Caco-2 (cell line): ENCODE results near the gene BRI3. TPM values are rescaled to one million over a fixed set of nuclear protein-coding genes. Genes with fewer than 3 reads are reported as not detected.

Experiments used
- BruUV-seq: library from RNA; stranded (reverse); fragments of 400-500 nt; replicated peaks from 2 replicates; lab custom pipeline; 2021; lab: Mats Ljungman, UMichigan
- CTCF ChIA-PET: fragments of 300-600 bp; sonication (Branson Sonifier 250); formaldehyde crosslinking; loops from one replicate; lab custom pipeline; 2022; ENCODE audit warnings: antibody characterized with exemption; lab: Charles Lee
- POLR2A ChIA-PET: fragments of 300-600 bp; sonication (Branson Sonifier 250); formaldehyde crosslinking; loops from one replicate; lab custom pipeline; 2022; ENCODE audit warnings: antibody characterized with exemption; lab: Charles Lee
- DNase-seq, 2 experiments: peaks; one replicate each; pipeline versions ENCODE4 v3.0.0 to v3.0.0-alpha.2; 2020 to 2022
- H3K27me3 ChIP-seq: replicated peaks from 2 replicates; pipeline ENCODE4 v1.6.0; 2011; ENCODE audit warnings: low read length; ENCODE audit not compliant: control insufficient read depth, insufficient read depth
- H3K36me3 ChIP-seq: 2 replicates; pipeline ENCODE4 v1.5.1; 2011; ENCODE audit warnings: low read length; ENCODE audit not compliant: control insufficient read depth, insufficient read depth
- H3K4me1 ChIP-seq: fragments of 250-450 bp; sonication (Bioruptor Pico); 2 replicates; pipeline ENCODE4 v1.5.1; 2020; ENCODE audit warnings: mild to moderate bottlenecking
- H3K4me3 ChIP-seq: 2 replicates; pipeline ENCODE4 v1.5.1; 2011; ENCODE audit warnings: low read depth, mild to moderate bottlenecking, control low read depth, low read length
- H3K9me3 ChIP-seq: fragments of 250-450 bp; sonication (Bioruptor Pico); 2 replicates; pipeline ENCODE4 v1.5.1; 2020; ENCODE audit warnings: mild to moderate bottlenecking, moderate library complexity
- H3K27ac Mint-ChIP-seq: one replicate; pipeline ENCODE4 v1.8.0; 2022; ENCODE audit warnings: mixed read lengths; ENCODE audit not compliant: unreplicated experiment
- H3K27me3 Mint-ChIP-seq: one replicate; pipeline ENCODE4 v1.8.0; 2022; ENCODE audit warnings: mixed read lengths; ENCODE audit not compliant: insufficient read depth, unreplicated experiment
- H3K36me3 Mint-ChIP-seq: one replicate; pipeline ENCODE4 v1.8.0; 2022; ENCODE audit warnings: mild to moderate bottlenecking, mixed read lengths; ENCODE audit not compliant: insufficient read depth, unreplicated experiment
- H3K4me1 Mint-ChIP-seq: one replicate; pipeline ENCODE4 v1.8.0; 2022; ENCODE audit warnings: low read depth, mixed read lengths; ENCODE audit not compliant: unreplicated experiment
- H3K4me3 Mint-ChIP-seq: one replicate; pipeline ENCODE4 v1.8.0; 2022; ENCODE audit warnings: mild to moderate bottlenecking, moderate library complexity, mixed read lengths; ENCODE audit not compliant: unreplicated experiment
- H3K9me3 Mint-ChIP-seq: one replicate; pipeline ENCODE4 v1.8.0; 2022; ENCODE audit warnings: mixed read lengths; ENCODE audit not compliant: unreplicated experiment
- CTCF ChIP-seq, 2 experiments: fragments of 200-600 bp in 1 of 2; IDR thresholded peaks; 1 replicate in 1 of 2; 2 replicates in 1 of 2; pipeline versions ENCODE4 v1.5.1 to v1.8.0; 2011 to 2022; ENCODE audit warnings: antibody characterized with exemption in 1 of 2, control low read depth in 1 of 2, inconsistent platforms in 1 of 2, low read depth in 1 of 2, low read length in 1 of 2, mild to moderate bottlenecking in 1 of 2, moderate library complexity in 1 of 2; ENCODE audit not compliant: insufficient read depth in 1 of 2, severe bottlenecking in 1 of 2, unreplicated experiment in 1 of 2
- intact Hi-C: fragments of 100-400 bp; cut with micrococcal nuclease; formaldehyde crosslinking; loops from one replicate; pipeline ENCODE4 v1.10.0; 2022; ENCODE audit not compliant: unreplicated experiment
- total RNA-seq: library from RNA; stranded (reverse); gene quantifications from 2 replicates; pipeline ENCODE4 v1.2.3, GENCODE V29; 2022

BRI3 gene
- total RNA-seq, 1 experiment from 2014 or later = 224 TPM

DNA sequence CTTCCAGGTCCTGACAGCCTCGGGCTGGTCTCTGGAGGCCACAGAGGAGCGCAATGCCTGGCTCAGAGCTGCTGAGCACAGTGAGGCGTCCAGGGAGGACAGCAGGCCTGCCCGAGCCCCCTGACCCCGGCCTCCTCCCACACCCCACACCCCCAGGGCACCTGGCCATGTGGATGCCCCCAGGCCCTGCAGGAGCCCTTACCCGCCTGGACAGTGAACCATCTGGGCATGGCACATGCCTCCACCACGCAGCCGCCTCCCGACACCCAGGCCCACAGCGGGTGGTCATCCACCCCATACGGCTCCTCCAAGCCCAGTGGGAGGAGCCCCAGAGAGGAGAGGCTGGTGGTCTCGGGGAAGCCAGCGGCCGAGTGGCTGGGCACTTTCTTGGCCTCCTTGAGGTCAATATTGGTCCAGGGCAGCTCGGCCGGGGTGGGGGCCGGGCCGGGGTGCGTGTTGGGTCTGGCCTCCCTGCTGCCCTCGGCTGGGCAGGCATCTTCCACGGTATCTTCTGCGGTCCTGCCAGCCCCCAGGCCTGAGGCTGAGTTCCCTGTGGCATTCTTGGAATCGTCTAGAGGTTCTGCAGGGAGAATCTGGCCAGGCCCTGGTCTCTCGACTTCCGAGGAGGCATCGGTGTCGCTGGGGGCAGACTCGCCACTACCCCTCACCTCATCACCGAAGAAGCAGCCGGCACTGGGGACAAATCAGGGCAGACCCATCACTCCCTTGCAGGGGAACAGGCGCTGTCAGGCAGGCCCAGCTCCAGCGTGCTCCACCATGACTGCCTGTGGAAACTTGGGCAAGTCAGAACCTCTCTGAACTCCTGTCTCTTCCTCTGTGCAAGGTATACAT is 48.0 kb upstream of the BRI3 start:
- intact Hi-C loops = no loop called here
- H3K4me3 Mint-ChIP-seq = no peak overlapping the region
- Histone ChIP-seq H3K4me3 (no peak overlapping the region), H3K9me3 (no peaks in the 10 kb centered on the region), H3K4me1 (no peaks in the 10 kb centered on the region), H3K36me3 (no peaks in the 10 kb centered on the region), H3K27me3 (no peaks in the 10 kb centered on the region)
- CTCF ChIA-PET = no interaction called here
- H3K27ac Mint-ChIP-seq = no peak overlapping the region
- POLR2A ChIA-PET = no interaction called here
- no peaks in the 10 kb centered on the region for H3K27me3 Mint-ChIP-seq
- no peak for DNase-seq
- no TSS peak for BruUV-seq
- no peaks in the 10 kb centered on the region for H3K4me1 Mint-ChIP-seq
- H3K36me3 Mint-ChIP-seq = peaks cover 8% of the 10 kb centered on the region
- no peak for TF ChIP-seq CTCF (IDR thresholded peaks at IDR 0.05; ENCODE audit: insufficient read depth in 1 of 2, low read depth in 1 of 2, low read length in 1 of 2, severe bottlenecking in 1 of 2, unreplicated experiment in 1 of 2)
- H3K9me3 Mint-ChIP-seq = no peaks in the 10 kb centered on the region

DNA sequence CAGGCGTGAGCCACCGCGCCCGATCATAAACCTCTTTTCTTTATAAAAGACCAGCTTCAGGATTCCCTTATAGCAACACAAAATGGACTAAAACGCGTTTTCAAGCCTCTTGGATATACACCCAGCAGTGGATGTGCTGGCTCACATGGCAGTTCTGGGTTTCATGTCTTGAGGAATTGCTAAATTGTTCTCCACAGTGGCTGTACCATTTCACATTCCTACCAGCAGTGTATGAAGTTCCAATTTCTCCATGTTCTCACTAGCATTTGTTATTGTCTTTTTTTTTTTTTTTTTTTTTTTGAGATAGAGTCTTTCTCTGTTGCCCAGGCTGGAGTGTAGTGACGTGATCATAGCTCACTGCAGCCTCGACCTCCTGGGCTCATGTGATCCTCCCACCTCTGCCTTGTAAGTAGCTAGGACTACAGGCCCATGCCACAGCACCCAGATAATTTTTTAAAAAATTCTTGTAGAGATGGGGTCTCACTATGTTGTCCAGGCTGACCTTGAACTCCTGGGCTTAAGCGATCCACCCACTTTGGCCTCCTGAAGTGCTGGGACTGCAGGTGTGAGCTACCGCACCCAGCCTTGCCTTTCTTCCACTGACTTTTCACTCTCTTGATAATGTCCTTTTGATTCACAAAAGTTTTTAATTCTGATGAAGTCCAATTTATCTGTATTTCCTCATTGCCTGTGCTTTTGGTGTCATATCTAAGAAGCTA is 46.9 kb upstream of the BRI3 start:
- ChIA-PET CTCF (interaction anchor here (0.5 kb wide), 1 partner anchor 9 kb away, joined by 3 read pairs; no protein-coding TSS in a partner anchor), POLR2A (interaction anchor here (0.6 kb wide), 1 partner anchor 138 kb away, joined by 18 read pairs; no protein-coding TSS in a partner anchor)
- Histone ChIP-seq H3K4me3 (no peak overlapping the region), H3K9me3 (no peaks in the 10 kb centered on the region), H3K4me1 (no peaks in the 10 kb centered on the region), H3K36me3 (no peaks in the 10 kb centered on the region), H3K27me3 (no peaks in the 10 kb centered on the region)
- Mint-ChIP-seq H3K36me3 (peaks cover 8% of the 10 kb centered on the region), H3K27me3 (no peaks in the 10 kb centered on the region), H3K27ac (no peak overlapping the region), H3K9me3 (no peaks in the 10 kb centered on the region), H3K4me1 (no peaks in the 10 kb centered on the region), H3K4me3 (no peak overlapping the region)
- no TSS peak for BruUV-seq
- no peak for TF ChIP-seq CTCF (IDR thresholded peaks at IDR 0.05; ENCODE audit: insufficient read depth in 1 of 2, low read depth in 1 of 2, low read length in 1 of 2, severe bottlenecking in 1 of 2, unreplicated experiment in 1 of 2)
- intact Hi-C loops = no loop called here
- no peak for DNase-seq

DNA sequence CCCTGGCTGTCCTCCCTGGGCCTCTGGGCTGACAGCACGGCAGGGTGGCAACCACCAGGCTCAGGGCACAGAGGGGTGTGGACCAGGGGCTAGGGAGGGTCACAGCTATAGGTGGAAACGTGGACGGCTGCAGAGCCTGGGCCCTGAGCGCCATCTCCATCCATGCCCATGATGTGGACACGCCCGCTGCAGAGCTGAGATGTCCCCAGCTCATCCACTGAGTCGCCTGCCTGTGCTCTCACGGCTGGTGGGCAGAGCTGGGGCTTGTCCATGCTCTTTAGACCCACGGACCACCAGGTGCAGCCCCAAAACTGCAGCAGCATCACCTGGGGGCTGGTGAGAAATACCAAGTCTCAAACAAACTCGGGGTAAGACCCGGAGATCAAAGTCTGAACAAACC is 45.6 kb upstream of the BRI3 start:
- Histone ChIP-seq H3K27me3 (no peaks in the 10 kb centered on the region), H3K9me3 (no peaks in the 10 kb centered on the region), H3K36me3 (no peaks in the 10 kb centered on the region), H3K4me3 (no peak overlapping the region), H3K4me1 (no peaks in the 10 kb centered on the region)
- no peaks in the 10 kb centered on the region for H3K4me1 Mint-ChIP-seq
- intact Hi-C loops = no loop called here
- BruUV-seq = no TSS peak
- CTCF ChIA-PET = no interaction called here
- H3K36me3 Mint-ChIP-seq = no peaks in the 10 kb centered on the region
- H3K27ac Mint-ChIP-seq = no peak overlapping the region
- H3K27me3 Mint-ChIP-seq = no peaks in the 10 kb centered on the region
- POLR2A ChIA-PET = no interaction called here
- TF ChIP-seq CTCF (IDR thresholded peaks at IDR 0.05; ENCODE audit: insufficient read depth in 1 of 2, low read depth in 1 of 2, low read length in 1 of 2, severe bottlenecking in 1 of 2, unreplicated experiment in 1 of 2) = no peak
- no peak overlapping the region for H3K4me3 Mint-ChIP-seq
- no peak for DNase-seq
- no peaks in the 10 kb centered on the region for H3K9me3 Mint-ChIP-seq
